Astrocyte (in vitro differentiated cells and primary cell): Measurements from ENCODE around the gene SLIT3. TPM values are rescaled to one million over a fixed set of nuclear protein-coding genes. Genes with fewer than 3 reads are reported as not detected.
A peak's percentile ranks its signal among the peaks of the same experiment; 100 is the strongest.

Experiments
- DNase-seq: peaks from one replicate; pipeline ENCODE4 v3.0.0-alpha.2; 2010; ENCODE audit warnings: low read depth
- FAIRE-seq: peaks from 2 replicates; lab custom pipeline; 2011; peaks lifted over from hg19 to GRCh38; lab: Jason Lieb, UNC
- H2AFZ ChIP-seq: 2 replicates; pipeline ENCODE4 v1.6.0; 2012; ENCODE audit warnings: low read depth, low read length, inconsistent platforms
- H3K27ac ChIP-seq: 2 replicates; pipeline ENCODE4 v1.5.1; 2011; ENCODE audit warnings: low read depth, low read length, inconsistent platforms
- H3K27me3 ChIP-seq: 2 replicates; pipeline ENCODE4 v1.6.0; 2011; ENCODE audit warnings: low read length, inconsistent platforms; ENCODE audit not compliant: insufficient read depth
- H3K36me3 ChIP-seq: 2 replicates; pipeline ENCODE4 v1.5.1; 2011; ENCODE audit warnings: low read length, inconsistent platforms; ENCODE audit not compliant: insufficient read depth
- H3K4me1 ChIP-seq: 2 replicates; pipeline ENCODE4 v1.5.1; 2011; ENCODE audit warnings: low read length, inconsistent platforms; ENCODE audit not compliant: insufficient read depth
- H3K4me2 ChIP-seq: 2 replicates; pipeline ENCODE4 v1.6.0; 2012; ENCODE audit warnings: low read length, inconsistent platforms
- H3K4me3 ChIP-seq: 2 replicates; pipeline ENCODE4 v1.5.1; 2011; ENCODE audit warnings: low read depth, mild to moderate bottlenecking, low read length, inconsistent platforms; ENCODE audit not compliant: insufficient read depth
- H3K79me2 ChIP-seq: 2 replicates; pipeline ENCODE4 v1.6.0; 2012; ENCODE audit warnings: mild to moderate bottlenecking, low read length, inconsistent platforms; ENCODE audit not compliant: insufficient read depth
- H3K9ac ChIP-seq: 2 replicates; pipeline ENCODE4 v1.6.0; 2012; ENCODE audit warnings: mild to moderate bottlenecking, low read length, inconsistent platforms
- H3K9me3 ChIP-seq: 2 replicates; pipeline ENCODE4 v1.5.1; 2012; ENCODE audit warnings: low read depth, mild to moderate bottlenecking, low read length, inconsistent platforms; ENCODE audit not compliant: insufficient read depth
- H4K20me1 ChIP-seq: 2 replicates; pipeline ENCODE4 v1.6.0; 2012; ENCODE audit warnings: low read length, inconsistent platforms; ENCODE audit not compliant: insufficient read depth
- H3K27ac Mint-ChIP-seq: one replicate; pipeline ENCODE4 v1.8.0; 2021; ENCODE audit warnings: mild to moderate bottlenecking, mixed read lengths; ENCODE audit not compliant: unreplicated experiment
- H3K27me3 Mint-ChIP-seq: one replicate; pipeline ENCODE4 v1.8.0; 2021; ENCODE audit warnings: low read depth, mixed read lengths; ENCODE audit not compliant: unreplicated experiment
- H3K36me3 Mint-ChIP-seq: one replicate; pipeline ENCODE4 v1.8.0; 2021; ENCODE audit warnings: low read depth, mixed read lengths; ENCODE audit not compliant: unreplicated experiment
- H3K4me1 Mint-ChIP-seq: one replicate; pipeline ENCODE4 v1.8.0; 2021; ENCODE audit warnings: low read depth, mixed read lengths; ENCODE audit not compliant: unreplicated experiment
- H3K4me3 Mint-ChIP-seq: one replicate; pipeline ENCODE4 v1.8.0; 2021; ENCODE audit warnings: mild to moderate bottlenecking, moderate library complexity, mixed read lengths; ENCODE audit not compliant: unreplicated experiment
- H3K9me3 Mint-ChIP-seq: one replicate; pipeline ENCODE4 v1.8.0; 2021; ENCODE audit warnings: mild to moderate bottlenecking, mixed read lengths; ENCODE audit not compliant: unreplicated experiment
- EZH2 ChIP-seq: IDR thresholded peaks from 2 replicates; pipeline ENCODE4 v1.6.1; 2012; ENCODE audit warnings: mild to moderate bottlenecking, low read length, inconsistent platforms; ENCODE audit not compliant: insufficient read depth
- total RNA-seq: library from RNA; stranded (reverse); gene quantifications from 2 replicates; pipeline ENCODE4 v1.2.1, GENCODE V29; 2021
- TF ChIP-seq, protein P1 (sequence below): IDR thresholded peaks from 2 replicates; pipeline ENCODE4 v1.5.1; 2011; ENCODE audit warnings: low read depth, mild to moderate bottlenecking, inconsistent platforms, low read length, moderate library complexity; ENCODE audit not compliant: insufficient read depth

Gene SLIT3
- total RNA-seq, 1 donor from 2014 or later, result 20.7 TPM

DNA sequence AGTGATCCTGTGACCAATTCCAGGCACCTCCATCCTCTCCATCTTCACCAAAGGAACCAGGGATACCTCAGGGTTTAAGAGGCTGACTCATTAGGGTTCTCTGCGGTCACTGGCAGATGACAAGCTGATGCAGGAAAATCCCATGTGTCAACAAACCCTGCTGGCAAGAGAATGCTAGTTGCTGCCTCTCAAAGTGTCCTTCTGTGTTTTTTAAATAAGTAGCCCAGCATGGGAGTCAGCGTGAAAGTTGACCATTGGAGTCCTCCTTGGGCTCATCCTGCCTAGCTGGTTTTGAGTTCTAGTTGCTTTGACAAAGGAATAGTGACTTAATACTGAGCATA lies 200.2 kb downstream of the SLIT3 start:
- Mint-ChIP-seq H3K27ac (no peak overlapping the region), H3K9me3 (peaks cover 7% of the 10 kb centered on the region), H3K36me3 (peaks cover 7% of the 10 kb centered on the region), H3K4me1 (peaks cover 34% of the 10 kb centered on the region), H3K4me3 (no peak overlapping the region), H3K27me3 (peaks cover 7% of the 10 kb centered on the region)
- H3K4me2 ChIP-seq, result no peak overlapping the region
- no peaks in the 10 kb centered on the region for H3K27me3 ChIP-seq
- peak; percentile 78 for DNase-seq
- H3K9ac ChIP-seq, result no peak overlapping the region
- no peak overlapping the region for H3K27ac ChIP-seq
- no peaks in the 10 kb centered on the region for H3K79me2 ChIP-seq
- no peaks in the 10 kb centered on the region for H4K20me1 ChIP-seq
- no peaks in the 10 kb centered on the region for H3K4me1 ChIP-seq
- TF ChIP-seq, protein P1, sequence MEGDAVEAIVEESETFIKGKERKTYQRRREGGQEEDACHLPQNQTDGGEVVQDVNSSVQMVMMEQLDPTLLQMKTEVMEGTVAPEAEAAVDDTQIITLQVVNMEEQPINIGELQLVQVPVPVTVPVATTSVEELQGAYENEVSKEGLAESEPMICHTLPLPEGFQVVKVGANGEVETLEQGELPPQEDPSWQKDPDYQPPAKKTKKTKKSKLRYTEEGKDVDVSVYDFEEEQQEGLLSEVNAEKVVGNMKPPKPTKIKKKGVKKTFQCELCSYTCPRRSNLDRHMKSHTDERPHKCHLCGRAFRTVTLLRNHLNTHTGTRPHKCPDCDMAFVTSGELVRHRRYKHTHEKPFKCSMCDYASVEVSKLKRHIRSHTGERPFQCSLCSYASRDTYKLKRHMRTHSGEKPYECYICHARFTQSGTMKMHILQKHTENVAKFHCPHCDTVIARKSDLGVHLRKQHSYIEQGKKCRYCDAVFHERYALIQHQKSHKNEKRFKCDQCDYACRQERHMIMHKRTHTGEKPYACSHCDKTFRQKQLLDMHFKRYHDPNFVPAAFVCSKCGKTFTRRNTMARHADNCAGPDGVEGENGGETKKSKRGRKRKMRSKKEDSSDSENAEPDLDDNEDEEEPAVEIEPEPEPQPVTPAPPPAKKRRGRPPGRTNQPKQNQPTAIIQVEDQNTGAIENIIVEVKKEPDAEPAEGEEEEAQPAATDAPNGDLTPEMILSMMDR, result no peak
- TF ChIP-seq EZH2, result no peak
- no peak for FAIRE-seq
- H3K4me3 ChIP-seq, result no peak overlapping the region
- no peaks in the 10 kb centered on the region for H3K9me3 ChIP-seq
- H3K36me3 ChIP-seq, result no peaks in the 10 kb centered on the region
- no peak overlapping the region for H2AFZ ChIP-seq

DNA sequence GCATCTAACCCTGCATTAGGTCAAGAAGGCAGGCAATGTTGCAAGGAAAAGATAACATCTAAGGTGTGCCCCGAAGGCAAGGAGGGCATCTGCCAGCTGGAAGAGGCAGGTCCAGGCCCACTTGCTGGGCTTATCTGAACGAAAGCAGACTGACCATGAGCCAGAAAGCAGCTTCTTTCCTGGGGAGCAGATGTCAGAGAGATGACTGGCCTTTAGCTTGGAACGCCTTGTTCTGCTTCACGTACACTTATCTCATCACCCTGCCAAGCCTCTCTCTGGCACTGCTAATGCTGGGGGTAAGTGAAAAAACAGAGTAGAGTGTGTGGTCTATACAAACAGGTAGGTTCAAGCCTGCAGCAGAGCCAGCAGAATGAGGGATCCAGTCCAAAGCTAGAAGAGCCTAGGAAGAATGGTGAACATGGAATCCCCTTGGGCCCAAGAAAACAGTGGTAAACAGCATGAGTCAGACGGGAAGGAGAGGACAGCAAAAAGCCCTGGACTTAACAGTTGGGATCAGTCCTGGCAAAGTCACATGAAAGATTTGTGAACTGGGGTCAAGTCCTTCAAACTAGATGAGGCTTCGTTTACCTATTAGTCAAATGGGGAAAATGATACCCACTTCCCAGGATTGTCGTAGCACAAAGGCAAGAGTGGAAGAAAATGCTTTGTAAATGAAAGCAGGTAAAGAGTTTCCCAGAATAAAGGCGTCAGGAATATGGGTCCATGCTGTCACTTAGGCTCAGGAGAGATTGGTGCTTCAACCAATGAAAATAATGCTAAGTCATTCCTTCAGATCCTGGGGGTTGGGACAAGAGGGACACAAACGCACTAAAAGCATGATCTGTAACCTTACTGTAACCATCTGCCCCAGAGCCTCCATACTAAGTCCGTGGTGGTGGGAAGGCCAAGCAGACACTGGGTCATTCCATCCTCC lies 200.9 kb downstream of the SLIT3 start:
- FAIRE-seq (peak; percentile 50), DNase-seq (no peak)
- Histone ChIP-seq H3K4me2 (no peak overlapping the region), H3K4me3 (no peak overlapping the region), H3K27ac (no peak overlapping the region), H3K27me3 (no peaks in the 10 kb centered on the region), H2AFZ (no peak overlapping the region), H3K9ac (no peak overlapping the region), H3K79me2 (no peaks in the 10 kb centered on the region), H4K20me1 (no peaks in the 10 kb centered on the region), H3K4me1 (no peaks in the 10 kb centered on the region), H3K9me3 (no peaks in the 10 kb centered on the region), H3K36me3 (no peaks in the 10 kb centered on the region)
- H3K9me3 Mint-ChIP-seq, result peaks cover 4% of the 10 kb centered on the region
- TF ChIP-seq, protein P1, result no peak
- TF ChIP-seq EZH2, result no peak
- peaks cover 7% of the 10 kb centered on the region for H3K27me3 Mint-ChIP-seq
- peaks cover 38% of the 10 kb centered on the region for H3K4me1 Mint-ChIP-seq
- no peak overlapping the region for H3K4me3 Mint-ChIP-seq
- H3K36me3 Mint-ChIP-seq, result peaks cover 6% of the 10 kb centered on the region
- H3K27ac Mint-ChIP-seq, result peak overlapping the region; percentile 14
